SKM-1 (cell line): Measurements from ENCODE around the gene LIMK1.
A peak's percentile ranks its signal among the peaks of the same experiment; 100 is the strongest.

ENCODE experiments used
- DNase-seq: peaks from one replicate; lab custom pipeline; 2025; ENCODE audit not compliant: unreplicated experiment; lab: John Stamatoyannopoulos, UW

Gene LIMK1

GRCh38 chr7:74082770-74083116 is 861 bp upstream of the LIMK1 start:
- DNase-seq, result no peak

- no peak for DNase-seq
Observed at GRCh38 chr7:74083928-74084721, 521 bp downstream of the LIMK1 start.

- no peak for DNase-seq
Observed at GRCh38 chr7:74084722-74085578, 1.3 kb downstream of the LIMK1 start.

DNA sequence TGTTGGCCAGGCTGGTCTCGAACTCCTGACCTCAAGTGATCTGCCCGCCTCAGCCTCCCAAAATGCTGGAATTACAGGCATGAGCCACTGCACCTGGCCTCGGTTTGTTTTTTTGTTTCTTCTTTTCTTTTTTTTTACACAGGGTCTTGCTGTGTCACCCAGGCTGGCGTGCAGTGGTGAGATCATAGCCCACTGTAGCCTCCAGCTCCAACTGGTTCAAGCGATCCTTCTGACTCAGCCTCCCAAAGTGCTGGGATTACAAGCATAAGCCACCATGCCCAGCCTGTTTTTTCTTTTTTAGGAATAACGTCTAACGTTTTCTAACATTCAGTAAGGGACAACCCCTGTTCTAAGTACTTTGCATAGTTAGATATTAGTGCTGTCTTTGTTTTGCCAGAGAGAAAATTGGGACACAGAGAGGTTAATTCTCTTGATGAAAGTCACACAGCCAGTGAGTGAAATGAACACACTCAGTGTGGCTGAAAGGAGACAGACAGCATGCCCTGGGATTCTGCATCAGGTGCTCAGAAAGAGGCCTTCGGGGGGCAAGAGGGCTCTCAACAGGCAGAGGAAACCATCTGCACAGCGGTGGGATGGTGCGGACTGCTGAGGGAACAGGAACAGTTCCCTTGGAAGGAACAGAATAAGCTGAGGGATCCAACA is 4.3 kb downstream of the LIMK1 start:
- no peak for DNase-seq

DNA sequence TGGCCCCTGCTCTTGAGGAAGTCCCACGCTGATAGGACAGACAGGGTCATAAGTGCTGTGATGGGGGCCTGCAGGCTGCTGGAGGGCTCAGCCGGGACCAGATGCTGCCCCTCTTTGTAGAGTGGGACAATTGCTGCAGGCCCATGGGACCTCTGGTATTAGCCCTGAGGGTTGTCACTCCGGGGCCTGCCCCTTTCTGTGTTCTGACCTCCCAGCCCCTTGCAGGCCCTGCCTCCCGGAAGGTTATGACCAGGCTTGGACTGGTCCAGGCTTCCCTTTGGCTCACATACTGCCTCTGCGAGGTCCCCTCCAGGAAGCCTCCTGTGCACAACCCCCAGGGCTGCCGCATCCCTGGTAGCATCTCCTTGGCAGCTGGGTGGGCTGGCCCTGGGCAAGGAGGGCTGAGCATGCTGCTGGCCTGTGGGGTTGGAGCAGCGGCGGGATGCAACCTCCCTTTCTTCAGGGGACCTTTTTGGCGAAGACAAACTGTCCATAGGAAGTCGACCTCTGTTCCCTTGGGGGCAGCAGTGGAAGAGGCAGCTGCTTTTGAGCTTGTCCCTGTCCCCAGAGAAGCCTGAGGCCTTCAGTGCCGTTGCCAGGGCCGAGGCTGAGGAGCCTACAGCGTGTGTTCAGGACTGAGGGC is 8.8 kb downstream of the LIMK1 start:
- no peak for DNase-seq

GRCh38 chr7:74092964-74093471 is 9.4 kb downstream of the LIMK1 start:
- no peak for DNase-seq

- DNase-seq, result no peak
Observed at GRCh38 chr7:74093671-74094223, 10.1 kb downstream of the LIMK1 start.

- peak; percentile 75 for DNase-seq
Observed at GRCh38 chr7:74094224-74095101, 10.9 kb downstream of the LIMK1 start.

- no peak for DNase-seq
Observed at GRCh38 chr7:74095135-74095534, 11.5 kb downstream of the LIMK1 start.

- no peak for DNase-seq
Observed at GRCh38 chr7:74097937-74098614, 14.5 kb downstream of the LIMK1 start.

DNA sequence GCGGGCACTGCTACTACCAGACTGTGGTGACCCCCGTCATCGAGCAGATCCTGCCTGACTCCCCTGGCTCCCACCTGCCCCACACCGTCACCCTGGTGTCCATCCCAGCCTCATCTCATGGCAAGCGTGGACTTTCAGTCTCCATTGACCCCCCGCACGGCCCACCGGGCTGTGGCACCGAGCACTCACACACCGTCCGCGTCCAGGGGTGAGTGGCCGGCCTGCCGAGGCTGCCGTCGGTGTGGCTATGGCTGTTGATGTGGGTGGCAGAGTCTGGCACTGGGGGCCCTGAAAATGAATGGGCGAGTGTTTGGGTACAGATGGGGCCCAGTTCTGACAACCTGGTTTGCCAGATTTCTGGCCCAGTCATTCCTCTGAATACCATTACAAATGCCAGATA is 15.4 kb downstream of the LIMK1 start:
- DNase-seq, result no peak

DNA sequence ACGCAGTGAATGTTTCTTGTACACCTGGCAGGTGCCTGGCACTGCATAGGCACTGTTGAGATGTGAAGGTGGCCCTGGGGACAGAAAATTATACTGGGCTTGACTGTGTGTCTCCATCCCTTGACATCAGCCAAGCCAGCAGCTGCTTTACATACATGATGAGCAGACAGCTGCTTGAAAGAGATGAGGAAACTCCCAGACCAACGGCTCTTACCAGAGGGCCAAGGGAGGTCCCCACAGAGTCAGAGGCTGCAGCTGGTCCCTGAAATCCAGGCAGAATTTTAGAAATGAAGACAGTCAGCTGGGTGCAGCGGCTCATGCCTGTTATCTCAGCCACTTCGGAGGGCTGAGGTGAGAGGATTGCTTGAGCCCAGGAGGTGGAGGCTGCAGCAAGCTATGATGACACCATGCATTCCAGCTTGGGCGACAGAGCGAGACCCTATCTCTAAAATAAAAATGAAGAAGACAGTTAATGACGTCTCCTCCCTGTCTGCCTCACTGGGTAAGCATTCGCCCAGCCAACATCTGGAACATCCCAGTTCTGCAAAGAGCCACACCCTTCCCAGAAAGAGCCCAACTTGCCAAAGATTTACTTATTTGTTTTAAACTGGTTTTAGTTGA is 17.6 kb downstream of the LIMK1 start:
- no peak for DNase-seq

- DNase-seq, result no peak
Observed at GRCh38 chr7:74103219-74103772, 19.7 kb downstream of the LIMK1 start.

- no peak for DNase-seq
Observed at GRCh38 chr7:74104702-74105101, 21.1 kb downstream of the LIMK1 start.

DNA sequence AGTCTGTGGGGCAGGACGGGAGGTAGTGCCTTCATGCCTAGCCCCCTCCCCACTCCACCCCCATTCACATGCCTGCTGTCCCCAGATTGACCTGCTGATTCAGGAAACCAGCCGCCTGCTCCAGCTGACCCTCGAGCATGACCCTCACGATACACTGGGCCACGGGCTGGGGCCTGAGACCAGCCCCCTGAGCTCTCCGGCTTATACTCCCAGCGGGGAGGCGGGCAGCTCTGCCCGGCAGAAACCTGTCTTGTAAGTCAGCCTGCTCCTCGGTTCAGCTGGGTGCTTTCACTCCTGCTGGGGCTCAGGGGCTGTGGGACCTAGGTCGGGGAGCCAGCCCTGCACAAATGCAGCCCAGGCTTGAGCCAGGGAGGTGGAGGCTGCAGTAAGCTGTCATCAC is 22.4 kb downstream of the LIMK1 start:
- DNase-seq, result no peak

DNA sequence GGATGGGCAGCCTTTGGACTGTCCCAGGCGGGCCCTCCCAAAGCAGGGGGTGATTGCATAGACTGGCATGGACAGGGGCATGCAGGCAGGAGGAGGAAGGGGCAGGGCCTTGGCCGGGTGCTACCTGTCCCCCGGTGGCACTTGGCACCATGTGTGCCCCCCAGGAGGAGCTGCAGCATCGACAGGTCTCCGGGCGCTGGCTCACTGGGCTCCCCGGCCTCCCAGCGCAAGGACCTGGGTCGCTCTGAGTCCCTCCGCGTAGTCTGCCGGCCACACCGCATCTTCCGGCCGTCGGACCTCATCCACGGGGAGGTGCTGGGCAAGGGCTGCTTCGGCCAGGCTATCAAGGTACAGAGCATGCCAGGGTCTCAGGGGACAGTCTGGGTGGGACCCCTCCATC is 23.2 kb downstream of the LIMK1 start:
- no peak for DNase-seq

DNA sequence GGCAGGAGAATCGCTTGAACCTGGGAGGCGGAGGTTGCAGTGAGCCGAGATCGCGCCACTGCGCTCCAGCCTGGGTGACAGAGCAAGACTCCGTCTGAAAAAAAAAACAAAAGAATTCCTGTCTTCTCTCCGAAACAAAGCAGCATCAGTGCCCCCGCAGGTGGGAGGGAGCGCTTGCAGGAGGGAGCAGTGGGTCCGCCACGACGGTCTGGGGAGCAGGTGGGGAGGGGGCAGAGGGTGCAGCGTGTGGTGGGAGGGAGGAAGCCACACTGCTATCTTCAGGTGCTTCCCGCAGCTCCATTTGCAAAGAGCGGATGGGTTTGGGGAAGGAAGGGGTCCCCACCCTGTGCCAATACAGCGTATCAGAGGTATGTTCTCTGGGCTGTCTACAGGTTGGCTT is 31.7 kb downstream of the LIMK1 start:
- DNase-seq, result no peak

- DNase-seq, result no peak
Observed at GRCh38 chr7:74116356-74116755, 32.8 kb downstream of the LIMK1 start.

DNA sequence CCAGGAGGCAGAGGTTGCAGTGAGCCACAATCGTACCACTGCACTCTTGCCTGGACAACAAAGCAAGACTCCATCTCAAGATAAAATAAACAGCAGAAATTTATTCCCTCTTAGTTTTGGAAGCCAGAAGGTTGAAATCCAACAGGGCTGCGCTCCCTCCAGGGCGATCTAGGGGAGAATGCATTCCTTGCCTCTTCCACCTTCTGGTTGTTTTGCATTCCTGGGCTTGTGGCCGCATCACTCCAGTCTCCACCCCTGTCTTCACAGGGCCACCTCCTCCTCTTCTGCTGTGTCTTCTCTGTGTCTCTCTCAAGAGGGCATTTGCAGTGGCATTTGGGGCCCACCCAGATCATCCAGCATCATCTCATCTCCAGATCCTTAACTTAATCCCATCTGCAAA is 36.2 kb downstream of the LIMK1 start:
- no peak for DNase-seq
